ENCODE results near the gene NLRP9. TPM values are rescaled to one million over a fixed set of nuclear protein-coding genes. Genes with fewer than 3 reads are reported as not detected.

Gene NLRP9
- total RNA-seq, 2 experiments from 2014 or later = not detected

GRCh38 chr19:55694656-55695491, 43.3 kb downstream of the NLRP9 start:
- CTCF ChIA-PET = no interaction called here
- ATAC-seq = no peak
- intact Hi-C loops (cut with micrococcal nuclease) = no loop called here
- Mint-ChIP-seq H3K36me3 (ENCODE audit: low read depth) (peaks cover 12% of the 10 kb centered on the region), H3K27me3 (no peaks in the 10 kb centered on the region), H3K27ac (no peak overlapping the region), H3K4me1 (ENCODE audit: low read depth) (no peaks in the 10 kb centered on the region), H3K9me3 (no peaks in the 10 kb centered on the region), H3K4me3 (no peak overlapping the region)
- POLR2A ChIA-PET = no interaction called here
- DNase-seq = no peak
- no peak for TF ChIP-seq CTCF (IDR thresholded peaks at IDR 0.05)

GRCh38 chr19:55694241-55694655, 44.0 kb downstream of the NLRP9 start:
- no peaks in the 10 kb centered on the region for H3K27me3 Mint-ChIP-seq
- H3K27ac Mint-ChIP-seq = no peak overlapping the region
- ChIA-PET CTCF (no interaction called here), POLR2A (no interaction called here)
- intact Hi-C loops (cut with micrococcal nuclease) = no loop called here
- no peaks in the 10 kb centered on the region for H3K9me3 Mint-ChIP-seq
- H3K4me1 Mint-ChIP-seq (ENCODE audit: low read depth) = no peaks in the 10 kb centered on the region
- H3K36me3 Mint-ChIP-seq (ENCODE audit: low read depth) = peaks cover 12% of the 10 kb centered on the region
- H3K4me3 Mint-ChIP-seq = no peak overlapping the region
- DNase-seq = no peak
- ATAC-seq = no peak
- TF ChIP-seq CTCF (IDR thresholded peaks at IDR 0.05) = no peak

GRCh38 chr19:55693336-55693974, 44.7 kb downstream of the NLRP9 start:
- H3K9me3 Mint-ChIP-seq = no peaks in the 10 kb centered on the region
- TF ChIP-seq CTCF (IDR thresholded peaks at IDR 0.05) = no peak
- H3K27me3 Mint-ChIP-seq = no peaks in the 10 kb centered on the region
- ChIA-PET CTCF (no interaction called here), POLR2A (no interaction called here)
- no peak for DNase-seq
- H3K4me3 Mint-ChIP-seq = no peak overlapping the region
- intact Hi-C loops (cut with micrococcal nuclease) = no loop called here
- no peak for ATAC-seq
- no peak overlapping the region for H3K27ac Mint-ChIP-seq
- no peaks in the 10 kb centered on the region for H3K4me1 Mint-ChIP-seq (ENCODE audit: low read depth)
- H3K36me3 Mint-ChIP-seq (ENCODE audit: low read depth) = peaks cover 7% of the 10 kb centered on the region

GRCh38 chr19:55692681-55693081, 45.5 kb downstream of the NLRP9 start:
- ChIA-PET POLR2A (no interaction called here), CTCF (no interaction called here)
- no peak for TF ChIP-seq CTCF (IDR thresholded peaks at IDR 0.05)
- no peaks in the 10 kb centered on the region for H3K27me3 Mint-ChIP-seq
- no peak overlapping the region for H3K4me3 Mint-ChIP-seq
- H3K36me3 Mint-ChIP-seq (ENCODE audit: low read depth) = peaks cover 6% of the 10 kb centered on the region
- H3K27ac Mint-ChIP-seq = no peak overlapping the region
- no peaks in the 10 kb centered on the region for H3K4me1 Mint-ChIP-seq (ENCODE audit: low read depth)
- DNase-seq (no peak), ATAC-seq (no peak)
- intact Hi-C loops (cut with micrococcal nuclease) = no loop called here
- H3K9me3 Mint-ChIP-seq = no peaks in the 10 kb centered on the region

All from activated CD8-positive, alpha-beta T cell treated with anti-CD3 and anti-CD28 coated beads for 36 hours (primary cell).